Erythroblast (primary cell): ENCODE data around the gene ADAMTSL4.

Experiments
- GATA1 ChIP-seq: IDR thresholded peaks from 2 replicates; pipeline ENCODE4 v1.6.1; 2011; ENCODE audit warnings: low read depth, mild to moderate bottlenecking, control low read depth, low read length, moderate library complexity
- POLR2A ChIP-seq: IDR thresholded peaks from 2 replicates; pipeline ENCODE4 v1.6.1; 2011; ENCODE audit warnings: mild to moderate bottlenecking, low read length

- no peak for TF ChIP-seq POLR2A
- TF ChIP-seq GATA1: no peak
Measured at GRCh38 chr1:150512846-150513245, 36.4 kb upstream of the ADAMTSL4 start.
